HG02763 (cell line): Measurements from ENCODE around the gene FAM236D.
"Not testable (repeated sequence)": the region's sequence is repeated elsewhere in the genome, so short reads cannot be mapped to it uniquely, and the experiment has no call there.

Experiments
- ATAC-seq: cut with Tn5 transposase; IDR thresholded peaks from one replicate; pipeline ENCODE4 v1.9.1; 2021; ENCODE audit warnings: mild to moderate bottlenecking, moderate library complexity; ENCODE audit not compliant: unreplicated experiment

FAM236D gene

GRCh38 chrX:72808110-72808509 lies at the start of gene FAM236D:
Gene FAM236D (minus strand): TSS chrX:72808210. CDS start chrX:72808110, 100 bp downstream.
- not testable (repeated sequence) for ATAC-seq

- not testable (repeated sequence) for ATAC-seq
These were observed 29.5 kb upstream of the FAM236D start for GRCh38 chrX:72837532-72837931.

GRCh38 chrX:72830701-72831100 lies 22.7 kb upstream of the FAM236D start:
- ATAC-seq, result not testable (repeated sequence)

- not testable (repeated sequence) for ATAC-seq
These were observed 17.6 kb downstream of the FAM236D start for GRCh38 chrX:72790390-72790789.

- not testable (repeated sequence) for ATAC-seq
These were observed 19.9 kb downstream of the FAM236D start for GRCh38 chrX:72788142-72788541.

- ATAC-seq, result not testable (repeated sequence)
These were observed 24.0 kb downstream of the FAM236D start for GRCh38 chrX:72783964-72784363.

GRCh38 chrX:72783365-72783936 lies 24.6 kb downstream of the FAM236D start:
- ATAC-seq, result not testable (repeated sequence)

- ATAC-seq, result not testable (repeated sequence)
These were observed 25.4 kb downstream of the FAM236D start, which contains the start of gene FAM236B for GRCh38 chrX:72782560-72782959. Gene FAM236B (minus strand): TSS chrX:72782660. CDS start chrX:72782560, 100 bp downstream.

- ATAC-seq, result not testable (repeated sequence)
These were observed 29.9 kb downstream of the FAM236D start for GRCh38 chrX:72778146-72778545.

- peak; percentile 66 for ATAC-seq
These were observed 30.6 kb downstream of the FAM236D start for GRCh38 chrX:72777467-72777790.

GRCh38 chrX:72776653-72777466 lies 31.1 kb downstream of the FAM236D start, which contains the start of gene DMRTC1B:
Gene DMRTC1B (plus strand): TSS chrX:72776890. CDS start chrX:72845136, 68,246 bp downstream.
- ATAC-seq, result peak; percentile 80

- not testable (repeated sequence) for ATAC-seq
These were observed 47.6 kb downstream of the FAM236D start for GRCh38 chrX:72760454-72760853.
